Caco-2 (cell line): ENCODE data around the gene SIRT2. TPM values are rescaled to one million over a fixed set of nuclear protein-coding genes. Genes with fewer than 3 reads are reported as not detected.
A peak's percentile ranks its signal among the peaks of the same experiment; 100 is the strongest.

Experiments
- BruUV-seq: library from RNA; stranded (reverse); fragments of 400-500 nt; replicated peaks from 2 replicates; lab custom pipeline; 2021; lab: Mats Ljungman, UMichigan
- CTCF ChIA-PET: fragments of 300-600 bp; sonication (Branson Sonifier 250); formaldehyde crosslinking; loops from one replicate; lab custom pipeline; 2022; ENCODE audit warnings: antibody characterized with exemption; lab: Charles Lee
- POLR2A ChIA-PET: fragments of 300-600 bp; sonication (Branson Sonifier 250); formaldehyde crosslinking; loops from one replicate; lab custom pipeline; 2022; ENCODE audit warnings: antibody characterized with exemption; lab: Charles Lee
- DNase-seq, 2 experiments: peaks; one replicate each; pipeline versions ENCODE4 v3.0.0 to v3.0.0-alpha.2; 2020 to 2022
- H3K27me3 ChIP-seq: replicated peaks from 2 replicates; pipeline ENCODE4 v1.6.0; 2011; ENCODE audit warnings: low read length; ENCODE audit not compliant: control insufficient read depth, insufficient read depth
- H3K36me3 ChIP-seq: 2 replicates; pipeline ENCODE4 v1.5.1; 2011; ENCODE audit warnings: low read length; ENCODE audit not compliant: control insufficient read depth, insufficient read depth
- H3K4me1 ChIP-seq: fragments of 250-450 bp; sonication (Bioruptor Pico); 2 replicates; pipeline ENCODE4 v1.5.1; 2020; ENCODE audit warnings: mild to moderate bottlenecking
- H3K4me3 ChIP-seq: 2 replicates; pipeline ENCODE4 v1.5.1; 2011; ENCODE audit warnings: low read depth, mild to moderate bottlenecking, control low read depth, low read length
- H3K9me3 ChIP-seq: fragments of 250-450 bp; sonication (Bioruptor Pico); 2 replicates; pipeline ENCODE4 v1.5.1; 2020; ENCODE audit warnings: mild to moderate bottlenecking, moderate library complexity
- H3K27ac Mint-ChIP-seq: one replicate; pipeline ENCODE4 v1.8.0; 2022; ENCODE audit warnings: mixed read lengths; ENCODE audit not compliant: unreplicated experiment
- H3K27me3 Mint-ChIP-seq: one replicate; pipeline ENCODE4 v1.8.0; 2022; ENCODE audit warnings: mixed read lengths; ENCODE audit not compliant: insufficient read depth, unreplicated experiment
- H3K36me3 Mint-ChIP-seq: one replicate; pipeline ENCODE4 v1.8.0; 2022; ENCODE audit warnings: mild to moderate bottlenecking, mixed read lengths; ENCODE audit not compliant: insufficient read depth, unreplicated experiment
- H3K4me1 Mint-ChIP-seq: one replicate; pipeline ENCODE4 v1.8.0; 2022; ENCODE audit warnings: low read depth, mixed read lengths; ENCODE audit not compliant: unreplicated experiment
- H3K4me3 Mint-ChIP-seq: one replicate; pipeline ENCODE4 v1.8.0; 2022; ENCODE audit warnings: mild to moderate bottlenecking, moderate library complexity, mixed read lengths; ENCODE audit not compliant: unreplicated experiment
- H3K9me3 Mint-ChIP-seq: one replicate; pipeline ENCODE4 v1.8.0; 2022; ENCODE audit warnings: mixed read lengths; ENCODE audit not compliant: unreplicated experiment
- intact Hi-C: fragments of 100-400 bp; cut with micrococcal nuclease; formaldehyde crosslinking; loops from one replicate; pipeline ENCODE4 v1.10.0; 2022; ENCODE audit not compliant: unreplicated experiment
- total RNA-seq: library from RNA; stranded (reverse); gene quantifications from 2 replicates; pipeline ENCODE4 v1.2.3, GENCODE V29; 2022
- TF ChIP-seq, protein P1 (sequence below), 2 experiments: fragments of 200-600 bp in 1 of 2; IDR thresholded peaks; 1 replicate in 1 of 2; 2 replicates in 1 of 2; pipeline versions ENCODE4 v1.5.1 to v1.8.0; 2011 to 2022; ENCODE audit warnings: antibody characterized with exemption in 1 of 2, control low read depth in 1 of 2, inconsistent platforms in 1 of 2, low read depth in 1 of 2, low read length in 1 of 2, mild to moderate bottlenecking in 1 of 2, moderate library complexity in 1 of 2; ENCODE audit not compliant: insufficient read depth in 1 of 2, severe bottlenecking in 1 of 2, unreplicated experiment in 1 of 2

Gene SIRT2
- total RNA-seq, 1 experiment from 2014 or later: 33.3 TPM

DNA sequence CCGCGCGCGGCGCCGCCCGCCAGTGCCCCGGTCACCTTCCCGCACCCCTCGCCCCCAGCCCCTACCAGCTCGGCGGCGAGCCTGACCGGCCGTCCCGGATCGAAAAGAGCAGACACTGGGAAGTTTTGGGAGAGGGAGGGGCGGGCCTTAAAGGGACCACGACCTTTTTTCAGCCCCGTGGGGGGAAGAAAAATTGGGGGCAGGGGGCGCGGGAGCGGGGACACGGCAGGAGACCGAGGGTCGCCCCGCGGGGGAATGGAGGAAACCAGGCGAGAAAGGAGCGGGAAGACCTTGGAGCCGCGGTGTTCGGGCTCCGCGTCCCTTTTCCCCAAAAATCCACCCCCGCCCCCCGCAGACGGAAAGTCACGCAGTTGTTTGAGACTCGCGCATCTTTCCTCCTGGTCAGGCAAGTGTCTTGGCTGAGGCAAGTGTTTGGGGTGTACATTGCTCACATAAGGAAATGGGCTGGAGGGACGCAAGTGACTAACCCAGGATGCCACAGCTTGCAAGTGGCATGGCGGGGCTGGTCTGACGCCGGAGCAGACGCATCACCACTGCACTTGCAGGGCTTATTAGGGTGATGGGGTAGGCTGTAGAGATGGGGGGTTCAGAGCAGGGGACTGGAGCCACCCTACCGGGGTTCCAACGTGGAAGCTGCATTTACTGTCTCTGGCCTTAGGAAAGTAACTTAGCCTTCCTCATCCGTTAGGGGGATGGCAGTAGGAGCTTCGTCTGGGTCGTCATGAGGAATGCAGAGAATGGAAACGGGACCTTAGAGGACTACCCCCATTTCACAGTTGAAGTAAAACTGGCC, 47.0 kb downstream of the SIRT2 start:
- Mint-ChIP-seq H3K27me3 (no peaks in the 10 kb centered on the region), H3K36me3 (peaks cover 60% of the 10 kb centered on the region), H3K27ac (peak overlapping the region; percentile 99), H3K4me1 (peaks cover 18% of the 10 kb centered on the region), H3K4me3 (peak overlapping the region; percentile 98), H3K9me3 (no peaks in the 10 kb centered on the region)
- intact Hi-C loops: no loop called here
- Histone ChIP-seq H3K4me1 (peaks cover 14% of the 10 kb centered on the region), H3K36me3 (0 out of 2 replicates have a peak, but pooled peaks cover under 1% of the 10 kb centered on the region), H3K27me3 (no peaks in the 10 kb centered on the region), H3K9me3 (no peaks in the 10 kb centered on the region), H3K4me3 (peak overlapping the region; percentile 83)
- TSS peak; percentile 36 for BruUV-seq
- CTCF ChIA-PET: interaction anchor here (0.6 to 1.4 kb wide), 7 partner anchors 26 to 80 kb away, joined by 3 to 7 read pairs (median 4); partner anchors contain the start of genes MRPS12, RINL and SARS2
- POLR2A ChIA-PET: interaction anchor here (0.6 to 2.5 kb wide), 10 partner anchors 15 to 483 kb away, joined by 3 to 22 read pairs (median 8); partner anchors contain the start of genes ECH1, MRPS12, NFKBIB and SARS2
- peak; percentile 56 to 76 for DNase-seq
- TF ChIP-seq, protein P1, sequence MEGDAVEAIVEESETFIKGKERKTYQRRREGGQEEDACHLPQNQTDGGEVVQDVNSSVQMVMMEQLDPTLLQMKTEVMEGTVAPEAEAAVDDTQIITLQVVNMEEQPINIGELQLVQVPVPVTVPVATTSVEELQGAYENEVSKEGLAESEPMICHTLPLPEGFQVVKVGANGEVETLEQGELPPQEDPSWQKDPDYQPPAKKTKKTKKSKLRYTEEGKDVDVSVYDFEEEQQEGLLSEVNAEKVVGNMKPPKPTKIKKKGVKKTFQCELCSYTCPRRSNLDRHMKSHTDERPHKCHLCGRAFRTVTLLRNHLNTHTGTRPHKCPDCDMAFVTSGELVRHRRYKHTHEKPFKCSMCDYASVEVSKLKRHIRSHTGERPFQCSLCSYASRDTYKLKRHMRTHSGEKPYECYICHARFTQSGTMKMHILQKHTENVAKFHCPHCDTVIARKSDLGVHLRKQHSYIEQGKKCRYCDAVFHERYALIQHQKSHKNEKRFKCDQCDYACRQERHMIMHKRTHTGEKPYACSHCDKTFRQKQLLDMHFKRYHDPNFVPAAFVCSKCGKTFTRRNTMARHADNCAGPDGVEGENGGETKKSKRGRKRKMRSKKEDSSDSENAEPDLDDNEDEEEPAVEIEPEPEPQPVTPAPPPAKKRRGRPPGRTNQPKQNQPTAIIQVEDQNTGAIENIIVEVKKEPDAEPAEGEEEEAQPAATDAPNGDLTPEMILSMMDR (IDR thresholded peaks at IDR 0.05; ENCODE audit: insufficient read depth in 1 of 2, low read depth in 1 of 2, low read length in 1 of 2, severe bottlenecking in 1 of 2, unreplicated experiment in 1 of 2): no peak

DNA sequence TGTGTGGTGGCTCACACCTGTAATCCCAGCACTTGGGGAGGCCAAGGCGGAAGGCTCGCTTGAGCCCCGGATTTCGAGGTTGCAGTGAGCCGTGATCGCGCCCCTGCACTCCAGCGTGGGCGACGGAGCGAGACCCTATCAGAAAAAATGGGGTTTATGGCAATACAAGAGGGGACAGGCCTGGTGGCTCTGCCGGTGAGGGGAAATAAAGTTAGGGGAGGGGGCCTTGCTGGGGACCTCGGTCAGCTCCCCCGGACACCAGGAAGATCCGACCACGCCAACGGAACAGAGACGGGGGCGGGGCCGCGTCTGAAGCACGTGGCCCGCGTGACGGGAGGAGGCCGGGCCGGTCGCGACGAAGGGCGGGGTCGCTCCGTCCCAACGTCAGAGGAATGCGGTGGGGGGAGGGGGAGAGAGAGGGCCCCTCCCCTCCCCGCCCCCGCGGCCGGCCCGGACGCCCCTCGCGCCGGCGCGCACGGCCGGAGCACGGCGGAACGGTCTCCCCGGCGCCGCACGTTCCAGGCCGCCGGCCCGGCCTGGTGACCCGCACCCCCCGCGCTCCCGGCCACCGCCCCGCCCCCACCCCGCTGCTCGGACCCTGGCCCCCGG, 47.7 kb downstream of the SIRT2 start:
- peak overlapping the region; percentile 98 for H3K4me3 Mint-ChIP-seq
- peak overlapping the region; percentile 99 for H3K27ac Mint-ChIP-seq
- no peaks in the 10 kb centered on the region for H3K9me3 Mint-ChIP-seq
- H3K4me1 Mint-ChIP-seq: peaks cover 11% of the 10 kb centered on the region
- Histone ChIP-seq H3K4me3 (peak overlapping the region; percentile 83), H3K4me1 (peaks cover 10% of the 10 kb centered on the region; the same call in 1 of the 2 replicates), H3K36me3 (peaks cover 6% of the 10 kb centered on the region), H3K27me3 (no peaks in the 10 kb centered on the region), H3K9me3 (no peaks in the 10 kb centered on the region)
- TF ChIP-seq, protein P1 (IDR thresholded peaks at IDR 0.05; ENCODE audit: insufficient read depth in 1 of 2, low read depth in 1 of 2, low read length in 1 of 2, severe bottlenecking in 1 of 2, unreplicated experiment in 1 of 2): no peak
- DNase-seq: peak; percentile 95 to 98
- intact Hi-C loops: no loop called here
- H3K27me3 Mint-ChIP-seq: no peaks in the 10 kb centered on the region
- POLR2A ChIA-PET: interaction anchor here (0.6 to 2.5 kb wide), 11 partner anchors 14 to 482 kb away, joined by 3 to 22 read pairs (median 8); partner anchors contain the start of genes ECH1, MRPS12, NFKBIB and SARS2
- no TSS peak for BruUV-seq
- H3K36me3 Mint-ChIP-seq: peaks cover 60% of the 10 kb centered on the region
- CTCF ChIA-PET: interaction anchor here (0.9 to 1.4 kb wide), 3 partner anchors 36 to 80 kb away, joined by 3 to 5 read pairs (median 3); partner anchors contain the start of genes MRPS12 and SARS2
